HL-60 (cell line): ENCODE measurements around the gene SGIP1.

Experiments
- DNase-seq, 2 experiments: peaks; one replicate each; pipeline ENCODE4 v3.0.0-alpha.2; 2010 to 2020; ENCODE audit warnings: low read depth in 1 of 2, low spot score in 1 of 2
- H3K27ac ChIP-seq: fragments of 250-450 bp; sonication (Bioruptor Pico); replicated peaks from 2 replicates; pipeline ENCODE4 v1.5.1; 2020; ENCODE audit warnings: mild to moderate bottlenecking, moderate library complexity
- H3K27me3 ChIP-seq: fragments of 250-450 bp; sonication (Bioruptor Pico); 2 replicates; pipeline ENCODE4 v1.5.1; 2021; ENCODE audit warnings: mild to moderate bottlenecking, moderate library complexity; ENCODE audit not compliant: insufficient read depth, poor library complexity, severe bottlenecking
- H3K4me3 ChIP-seq: replicated peaks from 2 replicates; pipeline ENCODE4 v1.5.1; 2011; ENCODE audit warnings: mild to moderate bottlenecking, control low read depth, low read length; ENCODE audit not compliant: insufficient read depth
- CTCF ChIP-seq: IDR thresholded peaks from one replicate; pipeline ENCODE4 v1.5.1; 2011; ENCODE audit warnings: low read length, control low read depth, inconsistent platforms; ENCODE audit not compliant: insufficient read depth
- GABPA ChIP-seq: IDR thresholded peaks from 2 replicates; pipeline ENCODE4 v1.6.1; 2012; ENCODE audit warnings: low read depth
- POLR2AphosphoS5 ChIP-seq: IDR thresholded peaks from 2 replicates; pipeline ENCODE4 v1.6.1; 2012; ENCODE audit warnings: low read depth
- SPI1 ChIP-seq: IDR thresholded peaks from 2 replicates; pipeline ENCODE4 v1.6.1; 2012; ENCODE audit warnings: low read depth, mild to moderate bottlenecking, borderline replicate concordance
- TF ChIP-seq, protein P1 (sequence below): IDR thresholded peaks from 2 replicates; pipeline ENCODE4 v1.6.1; 2012; ENCODE audit warnings: low read depth; ENCODE audit not compliant: insufficient replicate concordance

The SGIP1 gene

GRCh38 chr1:66550243-66550642 is 16.3 kb downstream of the SGIP1 start:
- Histone ChIP-seq H3K4me3 (no peak overlapping the region), H3K27me3 (no peaks in the 10 kb centered on the region), H3K27ac (no peak overlapping the region)
- DNase-seq = no peak
- TF ChIP-seq CTCF (no peak), POLR2AphosphoS5 (no peak), SPI1 (no peak), GABPA (no peak)
- TF ChIP-seq, protein P1, sequence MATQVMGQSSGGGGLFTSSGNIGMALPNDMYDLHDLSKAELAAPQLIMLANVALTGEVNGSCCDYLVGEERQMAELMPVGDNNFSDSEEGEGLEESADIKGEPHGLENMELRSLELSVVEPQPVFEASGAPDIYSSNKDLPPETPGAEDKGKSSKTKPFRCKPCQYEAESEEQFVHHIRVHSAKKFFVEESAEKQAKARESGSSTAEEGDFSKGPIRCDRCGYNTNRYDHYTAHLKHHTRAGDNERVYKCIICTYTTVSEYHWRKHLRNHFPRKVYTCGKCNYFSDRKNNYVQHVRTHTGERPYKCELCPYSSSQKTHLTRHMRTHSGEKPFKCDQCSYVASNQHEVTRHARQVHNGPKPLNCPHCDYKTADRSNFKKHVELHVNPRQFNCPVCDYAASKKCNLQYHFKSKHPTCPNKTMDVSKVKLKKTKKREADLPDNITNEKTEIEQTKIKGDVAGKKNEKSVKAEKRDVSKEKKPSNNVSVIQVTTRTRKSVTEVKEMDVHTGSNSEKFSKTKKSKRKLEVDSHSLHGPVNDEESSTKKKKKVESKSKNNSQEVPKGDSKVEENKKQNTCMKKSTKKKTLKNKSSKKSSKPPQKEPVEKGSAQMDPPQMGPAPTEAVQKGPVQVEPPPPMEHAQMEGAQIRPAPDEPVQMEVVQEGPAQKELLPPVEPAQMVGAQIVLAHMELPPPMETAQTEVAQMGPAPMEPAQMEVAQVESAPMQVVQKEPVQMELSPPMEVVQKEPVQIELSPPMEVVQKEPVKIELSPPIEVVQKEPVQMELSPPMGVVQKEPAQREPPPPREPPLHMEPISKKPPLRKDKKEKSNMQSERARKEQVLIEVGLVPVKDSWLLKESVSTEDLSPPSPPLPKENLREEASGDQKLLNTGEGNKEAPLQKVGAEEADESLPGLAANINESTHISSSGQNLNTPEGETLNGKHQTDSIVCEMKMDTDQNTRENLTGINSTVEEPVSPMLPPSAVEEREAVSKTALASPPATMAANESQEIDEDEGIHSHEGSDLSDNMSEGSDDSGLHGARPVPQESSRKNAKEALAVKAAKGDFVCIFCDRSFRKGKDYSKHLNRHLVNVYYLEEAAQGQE = no peak

DNA sequence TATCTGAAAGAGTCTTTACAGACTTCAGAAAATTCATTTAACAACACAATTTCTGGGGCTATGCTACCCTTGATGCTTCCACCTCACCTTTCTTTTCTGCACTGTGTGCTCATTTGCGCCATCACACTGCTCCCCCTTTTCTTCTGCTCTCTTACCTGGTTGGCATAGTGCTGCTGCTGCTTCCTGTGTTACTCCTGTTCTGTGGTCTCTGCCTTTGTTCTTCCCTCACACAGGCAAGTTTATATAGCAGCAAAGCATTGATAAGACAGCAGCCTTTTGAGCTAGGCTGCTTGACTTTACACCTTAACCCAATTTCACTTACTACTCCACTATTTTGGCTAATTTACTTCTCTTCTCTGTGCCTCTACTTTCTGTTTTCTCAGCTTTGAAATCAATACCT is 18.3 kb downstream of the SGIP1 start:
- TF ChIP-seq SPI1 (no peak), POLR2AphosphoS5 (no peak), GABPA (no peak), CTCF (no peak)
- TF ChIP-seq, protein P1 = no peak
- no peaks in the 10 kb centered on the region for H3K27me3 ChIP-seq
- no peak overlapping the region for H3K27ac ChIP-seq
- no peak for DNase-seq
- no peak overlapping the region for H3K4me3 ChIP-seq

- TF ChIP-seq CTCF = no peak
- no peak for TF ChIP-seq SPI1
- TF ChIP-seq POLR2AphosphoS5 = no peak
- TF ChIP-seq, protein P1 = no peak
- no peak overlapping the region for H3K4me3 ChIP-seq
- DNase-seq = no peak
- no peaks in the 10 kb centered on the region for H3K27me3 ChIP-seq
- H3K27ac ChIP-seq = no peak overlapping the region
Measured at GRCh38 chr1:66552829-66553228, 18.9 kb downstream of the SGIP1 start.
